GM19463 (cell line): ENCODE measurements around the gene CXADR.
"Not testable (repeated sequence)": the region's sequence is repeated elsewhere in the genome, so short reads cannot be mapped to it uniquely, and the experiment has no call there.

Experiments used
- ATAC-seq: cut with Tn5 transposase; IDR thresholded peaks from one replicate; pipeline ENCODE4 v1.9.1; 2021; ENCODE audit warnings: mild to moderate bottlenecking, moderate library complexity; ENCODE audit not compliant: unreplicated experiment

CXADR gene

GRCh38 chr21:17501107-17502006 is 11.5 kb upstream of the CXADR start:
- ATAC-seq, result no peak

- ATAC-seq, result not testable (repeated sequence)
These were observed 9.9 kb upstream of the CXADR start for GRCh38 chr21:17502985-17503384.

- no peak for ATAC-seq
These were observed 5.9 kb upstream of the CXADR start for GRCh38 chr21:17506951-17507350.

- ATAC-seq, result no peak
These were observed 5.3 kb upstream of the CXADR start for GRCh38 chr21:17507591-17507990.

- ATAC-seq, result peak; percentile 8
These were observed 626 bp downstream of the CXADR start for GRCh38 chr21:17513214-17514123.

GRCh38 chr21:17514124-17514845 is 1.4 kb downstream of the CXADR start:
- ATAC-seq, result no peak

- not testable (repeated sequence) for ATAC-seq
These were observed 4.2 kb downstream of the CXADR start for GRCh38 chr21:17517008-17517407.

- no peak for ATAC-seq
These were observed 6.4 kb downstream of the CXADR start for GRCh38 chr21:17519208-17519738.

- ATAC-seq, result no peak
These were observed 7.2 kb downstream of the CXADR start for GRCh38 chr21:17519965-17520609.

GRCh38 chr21:17523007-17523451 is 10.2 kb downstream of the CXADR start:
- no peak for ATAC-seq

- ATAC-seq, result not testable (repeated sequence)
These were observed 11.2 kb downstream of the CXADR start for GRCh38 chr21:17523979-17524494.

- no peak for ATAC-seq
These were observed 11.8 kb downstream of the CXADR start for GRCh38 chr21:17524635-17525034.

- ATAC-seq, result no peak
These were observed 13.9 kb downstream of the CXADR start for GRCh38 chr21:17526776-17527175.

- ATAC-seq, result no peak
These were observed 14.4 kb downstream of the CXADR start for GRCh38 chr21:17527240-17527639.

GRCh38 chr21:17527711-17528110 is 14.9 kb downstream of the CXADR start:
- no peak for ATAC-seq

GRCh38 chr21:17529648-17530047 is 16.8 kb downstream of the CXADR start:
- ATAC-seq, result no peak

GRCh38 chr21:17532292-17532691 is 19.4 kb downstream of the CXADR start:
- no peak for ATAC-seq

- no peak for ATAC-seq
These were observed 23.5 kb downstream of the CXADR start for GRCh38 chr21:17536381-17536780.

GRCh38 chr21:17537299-17537698 is 24.5 kb downstream of the CXADR start:
- ATAC-seq, result no peak

- no peak for ATAC-seq
These were observed 25.7 kb downstream of the CXADR start for GRCh38 chr21:17538576-17538975.
